Heart right ventricle (tissue), 16 donors: Measurements from ENCODE around the gene TBRG1. TPM values are rescaled to one million over a fixed set of nuclear protein-coding genes. Genes with fewer than 3 reads are reported as not detected.

ENCODE experiments used
- ATAC-seq, 8 donors: fragments of 200-7000 bp; cut with Tn5 transposase; one replicate each; pipeline ENCODE4 v1.9.1; 2020; ENCODE audit warnings: mild to moderate bottlenecking in 8 of 8, moderate library complexity in 8 of 8, moderate number of reproducible peaks in 1 of 8
- DNase-seq, 2 donors: peaks; one replicate each; pipeline ENCODE4 v3.0.0-alpha.2; 2020
- H3K27ac ChIP-seq, 10 donors: fragments of 200-600 bp; sonication (generic) in 2 of 10; one replicate each; pipeline versions ENCODE4 v1.5.0 to v1.8.0; 2020 to 2022; ENCODE audit warnings: mild to moderate bottlenecking in 3 of 10
- H3K27me3 ChIP-seq, 7 donors: fragments of 200-600 bp; one replicate each; pipeline ENCODE4 v1.8.0; 2021 to 2022; ENCODE audit warnings: mild to moderate bottlenecking in 2 of 7
- H3K36me3 ChIP-seq, 9 donors: fragments of 200-600 bp; sonication (generic) in 1 of 9; one replicate each; pipeline versions ENCODE4 v1.5.0 to v1.8.0; 2020 to 2022; ENCODE audit warnings: mild to moderate bottlenecking in 2 of 9
- H3K4me1 ChIP-seq, 9 donors: fragments of 200-600 bp; sonication (generic) in 1 of 9; one replicate each; pipeline versions ENCODE4 v1.5.0 to v1.8.0; 2020 to 2022; ENCODE audit warnings: mild to moderate bottlenecking in 4 of 9
- H3K4me3 ChIP-seq, 10 donors: fragments of 200-600 bp; sonication (generic) in 2 of 10; one replicate each; pipeline versions ENCODE4 v1.5.0 to v1.8.0; 2020 to 2022; ENCODE audit warnings: mild to moderate bottlenecking in 7 of 10, moderate library complexity in 2 of 10
- H3K9me3 ChIP-seq, 11 donors: fragments of 200-600 bp in 10 of 11; sonication (generic) in 2 of 11; one replicate each; pipeline versions ENCODE4 v1.5.0 to v1.8.0; 2013 to 2022; ENCODE audit warnings: mild to moderate bottlenecking in 2 of 11, control low read depth in 1 of 11, moderate library complexity in 1 of 11
- WGBS, 2 donors: extraction: QIAGEN DNeasy Blood & Tissue Kit; methylation state at CpG; one replicate each; pipeline ENCODE4 v1.1.7; 2013; ENCODE audit warnings: inconsistent platforms in 1 of 2; 5-methylcytosine and 5-hydroxymethylcytosine counted together
- intact Hi-C, 10 donors: fragments of 100-400 bp; cut with DNase I; formaldehyde crosslinking; loops; one replicate each; pipeline versions ENCODE4 v1.11.1 to v1.14.2; 2022
- polyA plus RNA-seq, 2 donors: library from polyadenylated mRNA; stranded (reverse); fragments of 200-250 nt; gene quantifications; one replicate each; pipeline ENCODE4 v1.2.3, GENCODE V29; 2013
- total RNA-seq, 10 donors: library from RNA; stranded (reverse); fragmentation: NEBNext Ultra II Directional in 3 of 10; extraction: Animal tissue kit (Norgen Biotek cat#: 25700) in 3 of 10; gene quantifications; one replicate each; pipeline versions ENCODE4 v1.2.1 to v1.2.4, GENCODE V29; 2021 to 2023
- TF ChIP-seq, protein P1 (sequence below), 9 donors: fragments of 200-600 bp; sonication (generic) in 2 of 9; IDR thresholded peaks; one replicate each; pipeline versions ENCODE4 v1.5.0 to v1.8.0; 2021 to 2022; ENCODE audit warnings: antibody characterized with exemption in 9 of 9, mild to moderate bottlenecking in 5 of 9, moderate library complexity in 1 of 9
- donor health status: Arrhythmogenic right ventricular cardiomyopathy.
- donor health status: ischemic (EF 13 %, LVEDD 7.1; RV severe dilation, severe dysfunction).
- donor health status: healthy with polysubstance abuse.
- donor health status: DM: no; HTN: yes; CAD: no.
- donor health status: DM: no; HTN: no; CAD: no.
- donor health status: ischemic (EF 25% LVEDD 6.9; RV normal size, moderate dysfunction).
- donor health status: ischemic (EF 25% LVEDD 5.7; RV mildly dilated, moderate dysfunction).
- donor health status: healthy.
- donor health status: DM: yes; HTN: yes; CAD: no.
- donor health status: Ischemic cardiomyopathy.
- donor health status: ischemic (EF 35%, LVEDD 5.7; RV mildly dilated, moderate dysfunction).
- donor health status: nonischemic (EF 11% LVEDD 7.7; RV severe dilation, severe dysfunction).
- donor health status: DM: yes; HTN: yes; CAD: no.
- donor health status: PGD.
- donor health status: ischemic (EF 29% LVEDD 5.4; RV normal size, mild dysfunction).
- donor health status: nonischemic (EF 23%, LVEDD 6.1; RV moderate dilation, normal function).

TBRG1 gene
- total and polyA plus RNA-seq, 12 donors = 16.4 to 21.5 (median 19.2) TPM

DNA sequence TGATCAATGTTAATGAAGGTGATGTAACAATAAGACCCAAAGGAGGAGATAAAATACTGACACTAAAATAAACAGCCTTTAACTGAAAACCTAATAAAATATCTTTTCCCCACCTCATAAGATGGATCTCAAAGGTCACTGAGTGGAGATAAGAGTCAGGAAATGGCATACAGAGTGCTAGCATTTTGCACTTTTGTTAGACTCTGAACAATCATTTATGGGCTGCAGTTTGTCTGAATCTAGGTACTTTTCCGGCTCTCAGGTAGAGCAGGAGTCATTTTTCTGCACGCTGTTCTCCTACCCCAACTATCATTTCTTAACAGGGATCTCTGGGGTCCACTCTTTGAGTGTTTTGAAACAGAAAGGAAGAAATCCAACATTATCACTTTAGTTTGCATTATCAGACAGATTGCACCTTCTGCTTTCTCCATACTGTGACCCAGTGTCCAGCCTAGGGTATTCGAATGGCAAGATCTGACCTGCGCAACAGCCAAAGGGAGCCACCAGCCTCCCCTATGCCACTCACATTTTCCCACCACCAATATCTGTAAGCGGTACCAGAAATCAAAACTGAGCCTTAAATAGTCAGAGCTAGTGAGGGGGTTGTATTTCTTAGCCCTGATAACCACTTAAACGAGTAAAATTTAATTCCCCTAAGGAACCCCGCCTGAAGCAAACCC is 50.0 kb downstream of the TBRG1 start:
- TF ChIP-seq, protein P1, sequence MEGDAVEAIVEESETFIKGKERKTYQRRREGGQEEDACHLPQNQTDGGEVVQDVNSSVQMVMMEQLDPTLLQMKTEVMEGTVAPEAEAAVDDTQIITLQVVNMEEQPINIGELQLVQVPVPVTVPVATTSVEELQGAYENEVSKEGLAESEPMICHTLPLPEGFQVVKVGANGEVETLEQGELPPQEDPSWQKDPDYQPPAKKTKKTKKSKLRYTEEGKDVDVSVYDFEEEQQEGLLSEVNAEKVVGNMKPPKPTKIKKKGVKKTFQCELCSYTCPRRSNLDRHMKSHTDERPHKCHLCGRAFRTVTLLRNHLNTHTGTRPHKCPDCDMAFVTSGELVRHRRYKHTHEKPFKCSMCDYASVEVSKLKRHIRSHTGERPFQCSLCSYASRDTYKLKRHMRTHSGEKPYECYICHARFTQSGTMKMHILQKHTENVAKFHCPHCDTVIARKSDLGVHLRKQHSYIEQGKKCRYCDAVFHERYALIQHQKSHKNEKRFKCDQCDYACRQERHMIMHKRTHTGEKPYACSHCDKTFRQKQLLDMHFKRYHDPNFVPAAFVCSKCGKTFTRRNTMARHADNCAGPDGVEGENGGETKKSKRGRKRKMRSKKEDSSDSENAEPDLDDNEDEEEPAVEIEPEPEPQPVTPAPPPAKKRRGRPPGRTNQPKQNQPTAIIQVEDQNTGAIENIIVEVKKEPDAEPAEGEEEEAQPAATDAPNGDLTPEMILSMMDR (IDR thresholded peaks at IDR 0.05) = no peak
- Histone ChIP-seq H3K27me3 (no peaks in the 10 kb centered on the region), H3K27ac (peak overlapping the region; percentile 61 to 97 (median 89)), H3K36me3 (peaks cover 0 to 12% (median 0%) of the 10 kb centered on the region in 9 donors), H3K9me3 (no peaks in the 10 kb centered on the region), H3K4me3 (peak overlapping the region; percentile 65 to 86 (median 70)), H3K4me1 (peaks cover 3 to 44% (median 27%) of the 10 kb centered on the region in 9 donors)
- ATAC-seq (peak in 1 of 8 donors; percentile 3), DNase-seq (no peak)
- 58 to 60% methylated on average over 7 of the region's 7 CpGs for WGBS, 2 donors
- intact Hi-C loops = loop anchor here in 8 of 10 donors (2.0 to 5.0 kb wide), 4 partner anchors 70 to 92 kb away; partner anchors contain the start of gene ESAM (in 5 of the 8)

DNA sequence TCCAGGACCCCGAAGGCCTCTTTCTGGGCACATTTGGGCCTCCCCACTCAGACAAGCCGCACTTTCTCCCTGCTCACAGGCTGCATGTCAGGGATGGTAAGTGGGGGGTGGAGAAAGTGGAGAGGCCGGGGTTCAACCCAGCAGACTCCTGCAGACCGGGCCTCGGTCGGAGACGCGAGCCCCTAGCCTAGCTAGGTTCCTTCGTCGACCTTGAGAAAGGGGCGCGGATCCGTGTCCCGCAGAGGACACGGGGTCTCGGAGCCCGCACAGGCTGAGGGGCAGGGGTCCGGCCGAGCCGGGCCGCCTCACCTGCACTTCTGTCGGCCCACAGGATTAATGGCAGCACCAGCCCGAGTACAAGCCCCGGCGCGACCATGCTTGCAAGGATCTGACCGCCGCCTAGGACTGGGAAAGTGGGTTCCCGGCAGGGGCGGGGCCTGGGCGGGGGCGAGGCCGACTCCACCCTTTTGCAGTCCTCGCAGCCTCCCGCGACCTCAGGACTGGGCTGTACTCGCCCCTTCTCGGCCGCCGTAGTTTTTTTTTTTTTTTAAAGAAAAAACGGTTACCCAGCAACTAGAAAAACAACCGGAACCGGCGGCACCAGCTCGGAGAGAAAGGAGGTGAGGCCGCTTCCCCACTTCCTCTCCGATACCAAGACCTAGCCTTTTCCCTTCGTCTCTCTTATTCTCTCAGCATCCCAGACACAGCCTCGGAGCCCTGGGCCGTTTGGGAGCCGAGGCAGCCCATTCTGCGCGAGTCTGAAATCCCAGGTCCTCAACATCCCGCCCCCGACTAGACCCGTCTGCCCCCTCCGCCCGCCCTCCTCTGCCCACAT is 50.9 kb downstream of the TBRG1 start, which contains the start of the genes SIAE and SPA17:
Gene SIAE, minus strand, starts transcription at position 407 of the 835 bp plus-strand sequence. Its CDS starts 31 bp downstream, at position 376.
Gene SPA17, plus strand, starts transcription at position 572 of the 835 bp plus-strand sequence. CDS start 1,361 bp downstream, outside the sequence.
- H3K27me3 ChIP-seq = no peaks in the 10 kb centered on the region
- H3K4me1 ChIP-seq = peaks cover 3 to 44% (median 27%) of the 10 kb centered on the region in 9 donors
- 0 to 1% methylated on average over 58 of the region's 58 CpGs for WGBS, 2 donors
- TF ChIP-seq, protein P1 (IDR thresholded peaks at IDR 0.05) = no peak
- H3K4me3 ChIP-seq = peak within 1 kb of the TSS; percentile 65 to 86 (median 70)
- DNase-seq (peak; percentile 96), ATAC-seq (peak; percentile 98 to 100 (median 99))
- H3K36me3 ChIP-seq = peaks cover 0 to 4% (median 0%) of the 10 kb centered on the region in 9 donors
- no peaks in the 10 kb centered on the region for H3K9me3 ChIP-seq
- intact Hi-C loops = loop anchor here in 8 of 10 donors (2.0 to 5.0 kb wide), 4 partner anchors 69 to 91 kb away; partner anchors contain the start of gene ESAM (in 5 of the 8)
- peak within 1 kb of the TSS; percentile 61 to 97 (median 89) for H3K27ac ChIP-seq

DNA sequence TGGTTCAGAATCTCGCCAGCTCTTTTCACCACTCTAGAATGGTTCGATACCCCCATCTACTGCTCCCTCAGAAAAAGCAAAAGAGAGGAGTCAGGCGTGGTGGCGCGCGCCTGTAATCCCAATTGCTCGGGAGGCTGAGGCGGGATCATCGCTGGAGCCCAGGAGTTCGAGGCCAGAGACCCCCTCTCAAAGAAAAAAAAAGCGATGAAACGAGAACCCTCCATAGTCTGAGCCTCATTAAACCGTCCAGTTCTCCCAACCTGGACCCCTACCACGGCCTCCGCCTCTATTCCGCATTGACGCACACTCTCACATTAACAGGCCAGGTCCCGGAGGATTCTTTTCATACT is 51.5 kb downstream of the TBRG1 start:
- TF ChIP-seq, protein P1 (IDR thresholded peaks at IDR 0.05) = no peak
- Histone ChIP-seq H3K4me3 (peak overlapping the region; percentile 65 to 86 (median 70)), H3K9me3 (no peaks in the 10 kb centered on the region), H3K27ac (peak overlapping the region in 9 of 10 donors; percentile 80 to 97 (median 89)), H3K4me1 (peaks cover 3 to 44% (median 27%) of the 10 kb centered on the region in 9 donors), H3K36me3 (no peaks in the 10 kb centered on the region), H3K27me3 (no peaks in the 10 kb centered on the region)
- DNase-seq = no peak
- ATAC-seq = peak in 1 of 8 donors; percentile 2
- intact Hi-C loops = loop anchor here in 5 of 10 donors (5.0 kb wide), 2 partner anchors 68 to 88 kb away; partner anchors contain the start of gene ESAM (in 1 of the 5)
- 25 to 34% methylated on average over 18 of the region's 18 CpGs for WGBS, 2 donors

DNA sequence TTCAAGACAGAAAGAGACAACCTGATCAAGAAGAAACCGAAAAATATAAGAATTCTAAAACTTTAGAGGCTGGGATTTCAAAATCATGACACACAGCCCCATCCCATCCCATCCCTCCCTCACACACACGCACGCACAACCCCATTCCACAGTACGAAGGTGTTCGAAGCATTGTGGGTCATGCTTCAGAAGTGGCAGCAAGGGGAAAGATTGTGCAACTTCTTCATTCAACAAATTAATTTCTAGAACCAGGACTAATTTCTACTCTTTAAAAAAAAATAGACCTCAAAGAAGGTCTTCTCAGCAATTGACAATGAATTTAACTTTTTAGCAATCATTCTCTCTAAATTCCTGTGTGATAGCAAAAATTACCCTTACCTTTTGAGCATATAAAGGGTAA is 51.9 kb downstream of the TBRG1 start:
- 90 to 91% methylated on average over 5 of the region's 5 CpGs for WGBS, 2 donors
- no peaks in the 10 kb centered on the region for H3K36me3 ChIP-seq
- DNase-seq = no peak
- H3K4me1 ChIP-seq = peaks cover 3 to 44% (median 27%) of the 10 kb centered on the region in 9 donors
- no peak for ATAC-seq
- intact Hi-C loops = loop anchor here in 5 of 10 donors (5.0 kb wide), 2 partner anchors 68 to 88 kb away; partner anchors contain the start of gene ESAM (in 1 of the 5)
- H3K27me3 ChIP-seq = no peaks in the 10 kb centered on the region
- peak overlapping the region in 7 of 10 donors; percentile 81 to 97 (median 89) for H3K27ac ChIP-seq
- H3K9me3 ChIP-seq = no peaks in the 10 kb centered on the region
- TF ChIP-seq, protein P1 (IDR thresholded peaks at IDR 0.05) = no peak
- H3K4me3 ChIP-seq = peak overlapping the region; percentile 65 to 86 (median 70)
